GM21526 (cell line): Measurements from ENCODE around the gene GRB10.

ENCODE experiments used
- ATAC-seq: cut with Tn5 transposase; IDR thresholded peaks from one replicate; pipeline ENCODE4 v1.9.1; 2021; ENCODE audit warnings: moderate library complexity; ENCODE audit not compliant: unreplicated experiment, low FRiP score

GRB10 gene

GRCh38 chr7:50724526-50725520, 57.9 kb downstream of the GRB10 start:
- ATAC-seq: no peak

- ATAC-seq: no peak
Measured at GRCh38 chr7:50723888-50724287, 58.8 kb downstream of the GRB10 start.

- ATAC-seq: no peak
Measured at GRCh38 chr7:50723173-50723572, 59.5 kb downstream of the GRB10 start.

GRCh38 chr7:50721661-50722259, 60.9 kb downstream of the GRB10 start:
- ATAC-seq: no peak

- no peak for ATAC-seq
Measured at GRCh38 chr7:50721160-50721559, 61.5 kb downstream of the GRB10 start.

- no peak for ATAC-seq
Measured at GRCh38 chr7:50720295-50720694, 62.4 kb downstream of the GRB10 start.

- no peak for ATAC-seq
Measured at GRCh38 chr7:50718876-50719275, 63.8 kb downstream of the GRB10 start.

GRCh38 chr7:50718311-50718710, 64.4 kb downstream of the GRB10 start:
- no peak for ATAC-seq

- no peak for ATAC-seq
Measured at GRCh38 chr7:50717181-50717580, 65.5 kb downstream of the GRB10 start.

GRCh38 chr7:50714857-50715256, 67.8 kb downstream of the GRB10 start:
- ATAC-seq: no peak

- ATAC-seq: no peak
Measured at GRCh38 chr7:50713123-50713965, 69.4 kb downstream of the GRB10 start.

GRCh38 chr7:50712252-50713122, 70.2 kb downstream of the GRB10 start:
- ATAC-seq: no peak

- no peak for ATAC-seq
Measured at GRCh38 chr7:50711271-50712175, 71.2 kb downstream of the GRB10 start.

- ATAC-seq: no peak
Measured at GRCh38 chr7:50710441-50711154, 72.1 kb downstream of the GRB10 start.

- no peak for ATAC-seq
Measured at GRCh38 chr7:50709151-50709550, 73.5 kb downstream of the GRB10 start.

GRCh38 chr7:50707236-50708006, 75.3 kb downstream of the GRB10 start:
- ATAC-seq: no peak

GRCh38 chr7:50706469-50706937, 76.2 kb downstream of the GRB10 start:
- no peak for ATAC-seq
